ENCODE data around the gene CWC22. TPM values are rescaled to one million over a fixed set of nuclear protein-coding genes. Genes with fewer than 3 reads are reported as not detected.
"Not testable (repeated sequence)": the region's sequence is repeated elsewhere in the genome, so short reads cannot be mapped to it uniquely, and the experiment has no call there.

Gene CWC22
- total RNA-seq, 1 experiment from 2014 or later: 21.7 TPM

DNA sequence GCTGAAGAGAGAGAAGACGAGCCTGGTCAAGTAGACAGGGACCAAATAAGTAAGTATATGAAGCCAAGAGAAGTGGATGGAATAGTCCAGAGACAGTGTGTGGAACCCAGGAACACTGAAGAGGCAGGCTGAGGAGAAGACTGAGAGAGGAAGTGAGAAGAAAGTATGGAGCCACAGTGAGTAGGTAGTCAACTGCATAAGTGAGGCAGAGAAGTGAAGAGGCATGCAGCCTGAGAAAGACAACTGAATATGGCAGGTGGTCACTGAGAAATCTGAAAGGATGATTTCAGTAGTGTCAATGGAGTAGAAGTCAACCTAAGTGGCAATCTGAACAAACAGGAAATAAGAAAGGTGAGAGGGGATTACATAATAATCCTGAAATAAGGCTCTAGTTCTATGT is 55.4 kb downstream of the CWC22 start:
- DNase-seq (ENCODE audit: low read depth): no peak

DNA sequence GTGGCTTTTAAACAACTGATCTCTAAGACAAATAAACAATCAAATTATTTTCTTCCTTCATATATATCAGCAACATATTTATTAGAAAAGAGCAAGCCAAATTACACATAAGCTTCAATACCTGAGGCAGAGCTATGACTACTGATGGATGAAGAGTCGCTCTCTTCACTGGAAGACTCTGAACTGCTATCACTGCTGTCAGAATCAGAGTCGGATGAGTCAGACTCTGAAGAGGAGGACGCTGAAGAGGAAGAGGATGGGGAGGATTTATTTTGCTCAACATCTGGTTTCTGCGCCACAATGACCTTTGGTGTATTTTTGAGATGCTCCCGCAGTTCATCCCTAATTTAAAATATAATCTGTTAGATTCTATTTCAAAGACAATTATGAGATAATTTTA is 56.7 kb downstream of the CWC22 start:
- no peak for DNase-seq (ENCODE audit: low read depth)

DNA sequence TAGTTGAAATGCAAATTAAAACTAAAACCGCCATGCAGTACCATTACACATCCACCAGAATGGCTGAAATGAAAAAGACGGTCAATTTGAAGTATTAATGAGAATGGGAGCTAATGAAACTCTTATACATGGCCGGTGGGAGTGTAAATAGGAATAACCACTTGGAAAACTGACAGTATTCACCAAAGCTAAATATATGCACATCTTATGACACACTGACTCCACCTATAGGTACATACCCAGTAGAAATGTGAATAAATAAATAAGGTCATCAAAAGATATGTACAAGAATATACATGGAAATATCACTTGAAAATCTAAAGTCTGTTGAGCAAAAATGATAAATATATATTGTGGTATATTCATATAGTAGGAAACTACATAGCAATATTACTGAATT is 57.7 kb downstream of the CWC22 start:
- no peak for DNase-seq (ENCODE audit: low read depth)

DNA sequence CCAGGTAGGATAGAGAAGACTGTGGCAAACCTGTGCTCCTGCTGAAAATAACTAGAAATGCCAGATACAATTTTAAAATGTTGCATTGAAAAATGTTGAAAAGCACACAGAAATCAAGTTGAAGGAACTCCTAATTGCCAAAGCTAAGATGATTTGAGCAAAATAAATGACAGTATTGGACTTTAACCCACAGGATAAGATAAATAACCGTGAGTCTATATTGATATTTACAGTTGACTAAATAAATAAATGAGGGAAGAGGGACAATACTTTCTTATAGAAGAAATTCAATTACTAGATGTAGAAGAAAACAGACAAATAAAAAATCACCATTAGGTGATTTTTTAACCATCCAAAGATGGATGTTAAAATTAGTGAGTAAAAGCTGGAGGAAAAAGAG is 59.0 kb downstream of the CWC22 start:
- no peak for DNase-seq (ENCODE audit: low read depth)

DNA sequence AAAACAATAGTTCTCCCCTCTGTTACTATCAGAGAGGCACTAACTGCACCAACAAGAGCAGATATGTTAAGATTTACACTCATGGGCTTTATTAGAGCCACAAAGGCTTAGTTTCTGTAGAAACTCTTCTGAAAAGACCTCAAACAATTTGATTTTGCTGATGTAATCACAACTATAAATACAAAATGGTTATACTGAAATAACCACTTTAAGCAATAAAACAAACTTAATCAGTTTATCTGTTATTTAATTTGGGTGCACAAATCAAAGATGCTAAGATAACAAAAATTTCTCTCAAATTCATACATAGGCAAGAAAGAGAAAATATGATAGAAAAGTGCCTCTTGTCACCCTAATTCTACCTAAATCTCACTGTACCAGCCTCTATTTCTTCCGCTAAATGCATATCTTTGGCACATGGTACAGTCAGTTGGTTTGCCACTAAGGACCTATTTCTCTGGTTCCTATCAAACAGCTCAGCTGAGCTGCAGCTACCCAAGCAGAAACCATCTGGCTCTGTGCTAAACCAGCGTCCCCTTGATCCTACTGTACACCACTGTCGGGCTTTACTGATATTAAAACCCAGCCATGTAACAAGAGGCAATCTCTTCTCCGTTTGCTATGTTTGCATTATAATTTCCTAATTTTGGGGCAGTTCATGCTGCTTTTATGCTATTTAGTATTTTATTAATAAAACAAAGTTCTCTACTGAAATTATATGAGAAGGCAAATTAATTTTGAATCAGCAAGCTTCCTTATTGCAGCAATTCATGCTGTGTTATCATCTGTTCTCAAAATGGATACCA is 60.1 kb downstream of the CWC22 start:
- DNase-seq (ENCODE audit: low read depth): no peak

DNA sequence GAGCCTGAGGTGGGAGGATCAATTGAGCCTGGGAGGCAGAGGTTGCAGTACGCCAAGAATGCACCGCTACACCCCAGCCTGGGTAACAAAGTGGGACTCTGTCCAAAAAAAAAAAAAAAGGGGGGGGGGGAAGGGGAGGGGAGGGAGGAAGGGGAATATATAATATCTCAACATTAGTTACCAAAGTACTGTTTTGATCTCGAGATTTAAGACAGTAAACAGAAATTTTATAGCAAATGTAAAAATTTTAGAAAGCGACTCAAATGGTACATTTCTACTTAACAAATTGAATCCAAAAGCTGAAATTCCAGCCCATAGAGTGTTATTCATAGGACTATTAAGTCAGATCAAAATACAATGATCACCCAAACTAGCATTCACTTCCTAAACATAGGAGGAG is 60.8 kb downstream of the CWC22 start:
- DNase-seq (ENCODE audit: low read depth): no peak

DNA sequence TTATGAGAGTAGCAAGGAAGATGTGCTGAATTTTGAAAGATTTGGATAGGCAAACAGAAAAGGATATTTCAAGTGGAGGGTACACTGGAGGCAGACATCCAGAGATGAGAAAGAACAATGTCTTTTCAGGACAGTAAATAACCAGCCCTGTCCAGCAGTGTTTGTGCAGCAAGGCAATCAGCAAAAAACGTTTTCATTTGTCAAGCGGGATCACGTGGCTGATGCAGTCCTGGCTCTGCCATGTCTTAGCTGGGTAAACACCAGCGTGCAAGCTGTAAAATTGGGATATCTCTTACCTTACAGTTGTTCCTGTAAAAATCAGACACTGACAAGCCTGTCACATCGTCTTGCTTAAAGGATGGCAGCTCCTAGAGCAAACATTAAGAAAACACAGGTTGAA is 67.8 kb downstream of the CWC22 start:
- DNase-seq (ENCODE audit: low read depth): no peak

DNA sequence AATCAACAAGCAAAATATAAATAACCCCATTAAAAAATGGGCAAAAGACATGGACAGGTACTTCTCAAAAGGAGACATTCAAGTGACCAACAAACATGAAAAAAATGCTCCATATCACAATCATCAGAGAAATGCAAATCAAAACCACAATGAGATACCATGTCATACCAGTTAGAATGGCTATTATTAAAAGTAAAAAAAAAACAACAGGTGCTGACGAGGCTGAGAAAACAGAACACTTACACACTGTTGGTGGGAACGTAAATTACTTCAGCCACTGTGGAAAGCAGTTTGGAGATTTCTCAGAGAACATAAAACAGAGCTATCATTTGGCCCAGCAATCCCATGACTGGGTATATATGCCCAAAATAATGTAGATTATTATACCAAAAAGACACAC is 69.1 kb downstream of the CWC22 start:
- no peak for DNase-seq (ENCODE audit: low read depth)

DNA sequence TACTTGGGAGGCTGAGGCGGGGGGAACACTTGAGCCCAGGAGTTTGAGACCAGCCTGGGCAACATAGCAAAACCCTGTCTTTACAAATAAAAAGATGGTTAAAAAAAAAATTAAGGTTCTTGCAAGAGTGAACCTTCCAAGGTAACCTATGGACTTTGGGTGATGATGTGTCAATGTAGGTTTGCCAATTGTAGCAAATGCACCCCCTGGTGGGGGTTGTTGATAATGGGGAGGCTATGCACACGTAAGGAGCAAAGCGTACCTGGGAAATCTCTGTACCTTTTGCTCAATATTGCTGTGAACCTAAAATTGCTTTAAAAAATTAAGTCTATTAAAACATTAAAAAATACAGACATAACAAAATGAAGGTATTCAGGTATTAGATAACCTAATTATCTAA is 70.4 kb downstream of the CWC22 start:
- peak; percentile 24 for DNase-seq (ENCODE audit: low read depth)

DNA sequence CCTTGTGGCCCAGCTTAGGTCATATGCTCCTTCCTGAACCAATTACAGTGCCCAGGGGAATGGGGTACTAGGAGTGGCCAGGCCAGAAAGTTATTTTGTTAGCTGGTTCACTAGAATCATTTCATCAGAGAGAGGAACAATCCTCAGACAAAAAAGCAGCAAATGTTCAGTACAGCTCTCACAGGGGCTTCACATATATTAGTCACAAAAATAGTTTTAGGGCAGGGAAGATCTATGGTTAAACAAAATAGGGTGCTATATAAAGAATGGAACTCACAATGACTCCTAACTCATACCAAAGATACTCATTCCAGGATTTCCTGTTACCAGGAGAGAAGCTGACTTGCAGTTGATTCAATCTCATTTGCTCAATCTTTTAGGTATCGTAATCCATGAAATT is 71.0 kb downstream of the CWC22 start:
- DNase-seq (ENCODE audit: low read depth): no peak

DNA sequence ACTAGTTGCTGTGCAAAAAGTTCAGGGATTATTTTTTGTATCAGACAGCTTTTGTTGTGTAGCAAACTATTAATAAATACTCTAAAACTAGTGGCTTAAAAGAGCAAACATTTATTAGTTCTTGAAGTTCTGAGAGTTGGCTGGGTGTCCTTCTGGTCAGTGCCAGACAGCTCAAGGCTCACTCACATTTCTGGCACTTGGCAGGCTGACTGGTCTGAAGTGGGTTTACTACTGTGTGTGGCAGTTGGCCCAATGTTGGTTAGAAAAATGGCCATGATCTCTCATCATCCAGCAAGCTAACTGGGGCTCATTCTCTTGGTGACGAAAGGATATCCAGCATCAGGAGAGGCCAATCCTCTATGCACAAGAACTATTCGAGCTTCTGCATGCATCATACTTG is 74.3 kb downstream of the CWC22 start:
- DNase-seq (ENCODE audit: low read depth): no peak

DNA sequence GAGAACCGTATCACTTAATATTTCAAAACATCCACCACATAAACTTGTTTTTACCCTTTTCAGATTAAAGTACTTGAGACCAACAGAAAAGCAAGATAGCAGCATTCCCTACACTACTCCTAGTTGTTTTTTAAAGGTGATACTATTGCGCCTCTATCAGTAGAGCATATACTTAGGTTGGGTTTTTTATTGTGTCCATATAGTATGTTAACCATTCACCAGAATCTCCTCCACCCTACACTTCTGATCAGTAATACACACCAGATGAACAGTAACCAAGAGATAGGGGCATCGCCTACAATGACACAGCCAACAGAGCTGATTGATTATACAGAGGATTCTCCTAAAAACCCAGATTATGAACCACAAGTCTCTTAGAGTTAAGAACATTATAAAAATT is 75.6 kb downstream of the CWC22 start:
- DNase-seq (ENCODE audit: low read depth): no peak

DNA sequence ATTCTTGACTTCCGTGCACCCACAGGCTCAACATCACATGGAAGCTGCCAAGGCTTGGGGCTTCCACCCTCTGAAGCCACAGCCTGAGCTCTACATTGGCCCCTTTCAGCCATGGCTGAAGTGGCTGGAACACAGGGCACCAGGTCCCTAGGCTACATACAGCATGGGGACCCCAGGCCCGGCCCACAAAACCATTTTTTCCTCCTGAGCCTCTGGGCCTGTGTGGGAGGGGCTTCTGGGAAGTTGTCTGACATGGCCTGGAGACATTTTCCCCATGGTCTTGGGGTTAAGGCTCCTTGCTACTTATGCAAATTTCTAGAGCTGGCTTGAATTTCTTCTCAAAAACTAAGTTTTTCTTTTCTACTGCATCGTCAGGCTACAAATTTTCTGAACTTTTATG is 77.1 kb downstream of the CWC22 start:
- DNase-seq (ENCODE audit: low read depth): not testable (repeated sequence)

DNA sequence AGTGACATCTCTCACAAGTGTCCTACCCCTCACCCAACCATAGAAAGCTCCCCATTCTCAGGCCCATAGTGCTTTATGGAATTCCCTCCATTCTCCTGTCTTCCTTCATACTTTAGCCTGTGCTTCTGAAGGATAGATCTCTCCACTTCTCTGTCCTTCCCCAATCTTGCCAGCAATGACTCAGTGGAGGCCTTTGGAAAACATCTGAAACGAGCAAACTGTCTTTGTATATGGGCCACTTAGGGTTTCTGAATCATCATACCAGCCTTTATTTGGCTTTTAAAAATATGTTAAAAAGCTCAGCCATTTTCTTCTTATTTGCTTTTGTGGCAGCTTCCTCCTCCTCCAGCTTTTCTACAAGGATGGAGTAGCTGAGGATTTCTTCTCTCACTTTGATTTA is 80.1 kb downstream of the CWC22 start:
- no peak for DNase-seq (ENCODE audit: low read depth)

DNA sequence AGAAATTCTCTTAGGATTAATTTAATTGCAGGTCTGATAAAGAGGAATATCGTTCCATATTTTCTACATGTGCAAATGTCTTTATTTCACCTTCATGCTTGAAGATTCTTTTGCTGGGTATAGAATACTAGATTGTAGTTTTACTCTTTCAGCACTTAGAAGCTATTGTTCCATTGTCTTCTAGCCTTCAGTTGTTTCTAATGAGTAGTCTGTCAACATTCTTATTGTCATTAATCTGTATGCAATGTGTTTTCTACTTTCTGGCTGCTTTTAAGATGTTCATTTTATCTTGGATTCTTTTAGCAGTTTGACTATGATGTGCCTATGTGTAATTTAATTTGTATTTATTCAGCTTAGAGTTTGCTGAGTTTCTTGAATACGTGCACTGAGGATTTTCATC is 81.4 kb downstream of the CWC22 start:
- DNase-seq (ENCODE audit: low read depth): no peak

DNA sequence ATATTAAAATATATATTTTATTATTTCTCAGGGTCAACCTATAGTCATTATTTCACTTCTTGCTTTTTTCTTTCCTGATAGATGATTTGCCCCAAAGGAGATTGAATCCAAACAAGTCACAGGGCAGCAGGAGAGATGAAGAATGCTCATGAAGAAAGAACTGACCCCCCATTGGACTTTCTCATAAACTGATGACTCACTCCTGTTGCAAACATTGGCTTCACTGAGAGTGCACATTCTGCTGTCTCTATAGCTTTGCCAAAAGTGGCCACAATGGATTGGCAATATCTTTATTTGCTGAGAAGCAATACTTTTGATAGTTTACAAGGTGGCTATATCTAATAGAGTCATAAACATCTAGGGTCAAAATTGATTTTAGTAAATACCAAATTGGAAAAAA is 89.8 kb downstream of the CWC22 start:
- DNase-seq (ENCODE audit: low read depth): peak; percentile 23

DNA sequence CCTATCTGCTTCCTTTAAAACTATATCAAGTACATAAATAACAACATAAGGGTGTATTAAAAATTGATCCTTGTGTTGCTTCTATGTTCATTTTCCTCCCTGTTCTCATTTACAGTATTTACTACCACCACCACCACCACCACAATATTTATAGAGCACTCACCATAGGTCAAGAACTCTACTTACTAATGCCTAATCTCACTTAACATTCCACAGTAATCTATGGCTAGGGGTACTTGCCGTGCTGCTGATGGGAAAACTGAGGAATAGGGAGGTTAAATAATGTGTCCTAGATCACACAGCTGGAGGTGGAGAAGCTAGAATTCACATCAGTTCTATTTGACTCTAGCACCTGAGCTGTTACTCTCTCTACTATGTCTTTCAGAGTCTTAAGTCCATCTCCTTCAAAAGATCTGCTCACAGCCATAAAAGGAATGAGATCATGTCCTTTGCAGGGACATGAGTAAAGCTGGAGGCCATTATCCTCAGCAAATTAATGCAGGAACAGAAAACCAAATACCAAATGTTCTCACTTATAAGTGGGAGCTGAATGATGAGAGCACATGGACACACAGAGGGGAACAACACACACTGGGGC is 91.6 kb downstream of the CWC22 start:
- no peak for DNase-seq (ENCODE audit: low read depth)

DNA sequence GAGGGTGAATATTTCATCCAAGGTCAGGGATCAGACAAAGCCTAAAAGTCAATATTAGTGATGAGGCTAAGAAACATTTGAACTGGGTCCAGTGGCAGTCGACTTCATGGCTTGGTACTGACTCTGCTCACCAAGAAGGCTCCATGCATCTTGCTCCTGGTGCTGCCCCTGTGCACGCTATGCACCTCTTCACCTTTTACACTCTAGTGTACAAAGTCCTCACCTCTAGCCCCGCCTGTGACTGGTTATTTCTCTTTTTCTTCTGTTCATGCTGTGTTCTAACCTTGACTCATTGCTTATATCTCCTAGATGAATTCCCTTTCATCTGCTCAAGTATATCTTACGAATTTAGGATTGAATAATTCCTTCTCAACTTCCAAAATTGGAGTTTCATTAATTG is 93.3 kb downstream of the CWC22 start:
- no peak for DNase-seq (ENCODE audit: low read depth)

DNA sequence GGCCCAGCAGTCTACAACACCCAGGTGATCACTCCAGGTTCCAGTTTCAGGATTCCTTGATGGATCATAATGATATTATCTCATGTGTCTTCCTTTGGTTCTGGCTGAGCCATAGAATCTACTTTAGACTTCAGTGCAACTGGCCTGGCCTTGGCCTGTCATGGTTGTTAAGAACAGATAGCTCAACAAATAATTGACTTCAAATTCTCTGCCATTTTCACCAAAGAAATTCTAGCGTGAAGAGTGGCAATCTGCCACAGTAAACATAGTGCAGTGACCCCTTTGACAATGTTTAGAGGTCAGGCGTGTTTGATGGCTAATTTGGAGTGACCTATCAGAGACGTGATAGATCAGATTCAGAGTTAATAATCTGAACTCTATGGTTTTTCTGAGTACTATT is 95.5 kb downstream of the CWC22 start:
- no peak for DNase-seq (ENCODE audit: low read depth)

DNA sequence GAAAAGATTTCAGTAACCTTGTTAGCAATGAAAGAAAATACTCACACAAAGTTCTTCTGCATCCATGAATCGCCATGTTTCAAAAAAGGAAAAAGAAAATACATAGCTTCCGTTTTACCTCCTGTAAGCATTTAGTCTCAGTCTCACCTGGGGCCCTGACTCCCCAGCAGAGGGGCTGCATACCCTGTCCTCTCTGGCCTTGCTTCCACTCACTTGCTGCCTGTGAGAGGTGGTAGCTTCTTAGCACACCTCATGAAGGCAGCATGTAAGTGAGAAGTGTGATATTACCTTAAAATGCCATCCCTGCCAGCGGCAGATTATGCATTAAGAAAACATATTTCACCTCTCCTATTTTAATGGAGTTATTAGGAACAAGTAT is 96.4 kb downstream of the CWC22 start:
- DNase-seq (ENCODE audit: low read depth): no peak

DNA sequence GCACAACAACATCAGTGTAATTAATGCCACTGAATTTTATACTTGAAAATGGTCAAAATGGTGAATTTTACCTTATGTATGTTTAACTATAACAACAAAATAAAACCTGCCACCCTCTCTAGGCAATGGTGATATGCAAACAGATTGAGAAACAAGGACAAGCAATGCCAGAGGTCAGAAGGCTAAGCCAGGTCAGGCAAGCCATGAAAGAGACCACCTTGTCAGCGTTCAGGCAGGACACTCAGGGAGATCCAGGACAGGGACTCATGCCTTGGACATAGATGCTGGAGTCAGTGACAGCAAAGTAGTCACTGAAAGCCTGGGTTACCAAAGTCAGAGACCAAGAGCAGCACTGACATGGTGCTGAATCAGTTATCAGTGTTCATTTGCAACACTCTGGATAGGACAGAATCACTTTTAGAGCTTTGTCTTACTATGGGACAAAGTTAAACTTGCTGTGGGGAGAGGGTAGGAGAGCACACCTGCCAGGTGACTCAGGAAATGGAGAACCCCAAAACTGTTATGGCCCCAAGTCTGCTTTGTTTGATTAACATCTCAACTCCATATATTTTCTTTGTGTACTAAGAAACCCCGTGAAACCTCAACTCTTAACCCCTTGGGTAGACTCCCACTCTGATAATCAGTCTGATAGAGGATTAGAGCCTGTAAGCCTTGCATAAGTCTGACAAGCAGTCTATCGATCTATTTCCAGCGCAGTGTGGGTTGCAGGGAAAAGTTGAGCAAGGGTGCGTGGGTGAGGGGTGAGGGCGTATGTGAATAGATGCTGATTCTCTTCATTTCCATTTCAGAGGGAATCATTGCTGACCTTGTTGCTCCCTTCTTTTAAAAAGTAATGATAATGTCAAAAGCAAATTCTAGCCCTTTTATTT is 97.0 kb downstream of the CWC22 start:
- no peak for DNase-seq (ENCODE audit: low read depth)

DNA sequence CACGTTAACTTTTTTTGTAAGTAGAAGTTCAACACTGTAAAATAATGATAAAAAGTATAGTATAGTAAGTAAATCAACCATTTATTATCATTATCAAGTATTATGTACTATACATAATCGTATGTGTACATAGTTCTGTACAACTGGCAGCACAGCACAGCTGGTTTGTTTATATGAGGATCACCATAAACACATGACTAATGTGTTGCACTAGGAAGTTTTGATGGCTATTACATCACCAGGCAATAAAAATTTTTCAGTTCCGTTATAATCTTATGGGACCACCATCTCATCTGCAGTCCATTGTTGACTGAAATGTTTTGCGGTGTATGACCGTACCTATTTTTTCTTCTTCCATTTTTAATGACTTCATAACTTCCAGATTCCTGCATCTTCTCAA is 106.4 kb downstream of the CWC22 start:
- DNase-seq (ENCODE audit: low read depth): no peak

DNA sequence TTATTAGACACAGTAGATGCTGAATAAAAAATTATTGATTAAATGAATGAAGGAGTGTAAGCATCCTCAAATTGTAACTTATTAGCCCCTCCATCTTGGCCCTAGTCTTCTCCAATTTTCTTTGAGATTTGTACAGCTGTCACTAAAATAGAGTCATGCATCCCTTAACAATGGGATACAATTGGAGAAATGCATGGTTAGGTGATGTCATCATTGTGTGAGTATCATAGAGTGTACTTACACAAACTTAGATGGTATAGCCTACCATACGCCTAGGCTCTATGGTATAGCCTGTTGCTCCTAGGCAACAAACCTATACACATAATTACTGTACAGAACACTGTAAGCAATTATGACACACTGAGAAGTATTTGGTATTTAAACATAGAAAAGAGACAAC is 107.4 kb downstream of the CWC22 start:
- DNase-seq (ENCODE audit: low read depth): no peak
